HepG2 (cell line): ENCODE measurements around the gene RSL1D1. TPM values are rescaled to one million over a fixed set of nuclear protein-coding genes. Genes with fewer than 3 reads are reported as not detected.
A peak's percentile ranks its signal among the peaks of the same experiment; 100 is the strongest.

Experiments used
- ATAC-seq: fragments of 200-7000 bp; cut with Tn5 transposase; 3 replicates; pipeline ENCODE4 v1.9.1; 2020; ENCODE audit warnings: mild to moderate bottlenecking, moderate library complexity
- BruUV-seq: library from RNA; stranded (reverse); fragments of 400-500 nt; replicated peaks from 2 replicates; lab custom pipeline; 2021; lab: Mats Ljungman, UMichigan
- CTCF ChIA-PET: fragments of 300-600 bp; formaldehyde crosslinking; extraction: SDS; loops from one replicate; lab custom pipeline; 2021; ENCODE audit warnings: low total read pairs, inconsistent platforms, low intra/inter-chr PET ratio; lab: Yijun Ruan, JAX
- POLR2A ChIA-PET: fragments of 350-600 bp; sonication (Branson Sonifier 250); formaldehyde crosslinking; loops from one replicate; lab custom pipeline; 2020; ENCODE audit warnings: antibody characterized with exemption, inconsistent platforms; lab: Yijun Ruan, JAX
- DNase-seq: peaks from one replicate; pipeline ENCODE4 v3.0.0-alpha.2; 2015; ENCODE audit warnings: low spot score
- FAIRE-seq: peaks from 3 replicates; lab custom pipeline; 2011; peaks lifted over from hg19 to GRCh38; lab: Jason Lieb, UNC
- H2AFZ ChIP-seq: one replicate; pipeline ENCODE4 v1.6.1; 2011; ENCODE audit warnings: low read length, inconsistent platforms
- H3K27ac ChIP-seq: fragments of 300-600 bp; 3 replicates; pipeline ENCODE4 v1.8.0; 2011; ENCODE audit warnings: mixed run types, mild to moderate bottlenecking, mixed read lengths, low read length, inconsistent platforms; ENCODE audit not compliant: insufficient read depth; ENCODE audit errors: extremely low read length
- H3K27me3 ChIP-seq, 2 experiments: fragments of 200-600 bp in 1 of 2; 2 replicates in 1 of 2; 3 replicates in 1 of 2; pipeline versions ENCODE4 v1.6.0 to v1.8.0; 2011; ENCODE audit warnings: low read length in 2 of 2, mild to moderate bottlenecking in 2 of 2, moderate library complexity in 2 of 2, inconsistent platforms in 1 of 2; ENCODE audit not compliant: insufficient read depth in 2 of 2, control insufficient read depth in 1 of 2
- H3K36me3 ChIP-seq, 2 experiments: fragments of 200-600 bp in 1 of 2; replicated peaks in 1 of 2; 2 replicates in 1 of 2; 3 replicates in 1 of 2; pipeline versions ENCODE4 v1.5.1 to v1.8.0; 2011; ENCODE audit warnings: low read length in 2 of 2, inconsistent platforms in 1 of 2; ENCODE audit not compliant: insufficient read depth in 2 of 2, control insufficient read depth in 1 of 2
- H3K4me1 ChIP-seq: 2 replicates; pipeline ENCODE4 v1.5.1; 2012; ENCODE audit warnings: low read length, inconsistent platforms; ENCODE audit not compliant: insufficient read depth
- H3K4me2 ChIP-seq: 2 replicates; pipeline ENCODE4 v1.6.0; 2011; ENCODE audit warnings: low read depth, low read length, inconsistent platforms
- H3K4me3 ChIP-seq, 3 experiments: fragments of 200-600 bp in 1 of 3; sonication (generic), shearing (Covaris generic) in 1 of 3; replicated peaks in 1 of 3; 2 replicates each; pipeline ENCODE4 v1.5.1; 2011 to 2016; ENCODE audit warnings: low read length in 3 of 3, inconsistent platforms in 2 of 3, low read depth in 2 of 3, mild to moderate bottlenecking in 2 of 3, control low read depth in 1 of 3, mixed read lengths in 1 of 3; ENCODE audit not compliant: insufficient read depth in 1 of 3
- H3K79me2 ChIP-seq: one replicate; pipeline ENCODE4 v1.6.1; 2011; ENCODE audit warnings: low read length, inconsistent platforms; ENCODE audit not compliant: insufficient read depth
- H3K9ac ChIP-seq: 2 replicates; pipeline ENCODE4 v1.6.0; 2011; ENCODE audit warnings: mild to moderate bottlenecking, low read depth, low read length, inconsistent platforms; ENCODE audit not compliant: insufficient read depth
- H3K9me3 ChIP-seq: 2 replicates; pipeline ENCODE4 v1.5.1; 2012; ENCODE audit warnings: mild to moderate bottlenecking, low read length
- H4K20me1 ChIP-seq: 2 replicates; pipeline ENCODE4 v1.6.0; 2011; ENCODE audit warnings: inconsistent platforms, mild to moderate bottlenecking, low read length, moderate library complexity; ENCODE audit not compliant: insufficient read depth
- HOXD1 ChIP-seq: sonication (generic); formaldehyde crosslinking; IDR thresholded peaks from 2 replicates; pipeline ENCODE4 v1.5.0; 2020; ENCODE audit warnings: missing genetic modification reagents
- IKZF5 ChIP-seq: IDR thresholded peaks from 2 replicates; pipeline ENCODE4 v1.6.1; 2018; ENCODE audit warnings: missing genetic modification reagents, mild to moderate bottlenecking, missing compliant biosample characterization
- NAIF1 ChIP-seq: sonication (generic); formaldehyde crosslinking; IDR thresholded peaks from 2 replicates; pipeline ENCODE4 v1.5.0; 2020; ENCODE audit warnings: mild to moderate bottlenecking, missing genetic modification reagents, borderline replicate concordance
- RBM22 ChIP-seq: fragments of 200-400 bp; formaldehyde crosslinking; optimal IDR thresholded peaks from 2 replicates; pipeline ENCODE3; 2017; ENCODE audit warnings: mild to moderate bottlenecking, low read length, moderate library complexity
- SIX4 ChIP-seq: sonication (generic); formaldehyde crosslinking; IDR thresholded peaks from 2 replicates; pipeline ENCODE4 v1.4.0; 2020; ENCODE audit warnings: missing genetic modification reagents
- SMARCC2 ChIP-seq: fragments of 450-650 bp; IDR thresholded peaks from 2 replicates; pipeline ENCODE4 v1.6.1; 2017; ENCODE audit warnings: antibody characterized with exemption, mild to moderate bottlenecking
- ZFP82 ChIP-seq: sonication (generic); formaldehyde crosslinking; IDR thresholded peaks from 2 replicates; pipeline ENCODE4 v1.5.1; 2020; ENCODE audit warnings: mild to moderate bottlenecking, missing genetic modification reagents, borderline replicate concordance
- ZNF335 ChIP-seq: sonication (generic); formaldehyde crosslinking; IDR thresholded peaks from 2 replicates; pipeline ENCODE4 v1.4.0; 2020; ENCODE audit warnings: missing genetic modification reagents
- ZNF432 ChIP-seq: sonication (generic); formaldehyde crosslinking; IDR thresholded peaks from 2 replicates; pipeline ENCODE4 v1.5.0; 2020; ENCODE audit warnings: missing genetic modification reagents, mild to moderate bottlenecking, borderline replicate concordance
- WGBS: methylation state at CpG from one replicate; pipeline ENCODE4 v1.1.6; 2017; ENCODE audit warnings: low lambda C conversion rate; 5-methylcytosine and 5-hydroxymethylcytosine counted together
- in situ Hi-C: cut with HindIII; loops from 2 replicates; pipeline ENCODE4 v1.10.0; 2017; ENCODE audit warnings: low pct_unique_long_range_greater_than_20kb; ENCODE audit not compliant: extremely low pct_ligation_motif_present
- intact Hi-C: fragments of 100-400 bp; cut with micrococcal nuclease; formaldehyde crosslinking; loops from one replicate; pipeline ENCODE4 v1.10.0; 2022; ENCODE audit not compliant: unreplicated experiment
- polyA plus RNA-seq, 8 experiments: library from polyadenylated mRNA; depleted of rRNA in 3 of 8; stranded (reverse) in 7 of 8; unstranded in 1 of 8; fragments of >200 nt; fragmentation: Illumina TruSeq in 4 of 8; extraction: Trizol in 4 of 8; gene quantifications; 2 replicates each; pipeline versions ENCODE4 v1.2.1 to v1.2.3, GENCODE V29; 2011 to 2016; ENCODE audit warnings: low read depth in 4 of 8, missing spikeins in 1 of 8, mixed read lengths in 1 of 8; ENCODE audit not compliant: insufficient read depth in 1 of 8
- total RNA-seq, 5 experiments: library from RNA; depleted of rRNA; stranded (reverse); fragments of >200 nt; fragmentation: Illumina TruSeq; extraction: Trizol; gene quantifications; 2 replicates each; pipeline ENCODE4 v1.2.3, GENCODE V29; 2016; ENCODE audit warnings: low read depth in 1 of 5
- TF ChIP-seq, protein P1 (sequence below): sonication (generic); IDR thresholded peaks from 2 replicates; pipeline ENCODE4 v1.6.1; 2016; ENCODE audit warnings: low read depth, borderline replicate concordance
- TF ChIP-seq, protein P2 (sequence below): sonication (generic); formaldehyde crosslinking; IDR thresholded peaks from 2 replicates; pipeline ENCODE4 v1.4.0; 2020; ENCODE audit warnings: mild to moderate bottlenecking, missing genetic modification reagents

RSL1D1 gene
- total and polyA plus RNA-seq, 2 of the 13 experiments (the other 11 are each of a cell fraction or from before 2014, with no cell fraction given), result 187 to 343 TPM

DNA sequence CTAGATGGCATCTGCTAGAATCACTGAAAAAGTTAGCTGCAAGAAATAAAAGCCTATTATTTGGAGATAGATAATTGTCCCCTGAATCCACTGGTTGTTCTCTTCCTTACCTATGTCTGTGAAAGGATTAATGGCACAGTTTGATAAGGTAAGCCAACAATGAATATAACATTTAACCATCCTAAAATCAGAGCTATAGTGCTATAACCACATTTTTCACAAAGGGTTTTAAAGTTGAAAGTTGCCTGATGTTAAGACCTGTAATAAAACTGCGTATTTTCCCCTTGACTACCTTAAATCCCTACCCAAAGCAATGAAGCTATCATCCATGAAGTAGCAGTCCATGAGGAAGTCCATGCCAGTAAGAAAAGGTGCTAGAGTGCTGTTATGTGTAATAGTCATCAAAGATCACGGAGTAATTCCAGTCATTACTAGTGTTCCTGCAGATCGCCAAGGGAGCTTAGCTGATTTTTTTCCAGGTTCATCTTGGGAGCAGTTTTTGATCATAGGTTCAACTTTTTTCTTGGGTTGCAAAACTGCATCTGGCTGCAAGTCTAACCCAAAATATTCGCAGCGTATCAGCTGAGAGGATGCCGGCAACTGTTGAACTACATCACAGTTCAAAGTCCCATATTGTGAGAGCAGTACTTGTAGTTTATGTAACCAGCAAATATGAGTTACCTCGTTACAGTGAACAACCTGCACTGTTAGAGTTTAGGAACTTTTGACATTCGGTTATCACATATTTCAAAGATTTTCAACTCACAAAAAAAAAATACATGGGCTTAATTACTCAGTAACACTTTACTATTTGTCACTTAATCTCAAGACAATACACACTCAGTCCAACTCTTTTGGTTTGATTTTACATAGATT, 18.2 kb upstream of the RSL1D1 start (continued):
- peak; percentile 64; the same call in 1 of the 2 replicates for TF ChIP-seq SIX4 (CRISPR knock-in tag)
- TF ChIP-seq, protein P1, sequence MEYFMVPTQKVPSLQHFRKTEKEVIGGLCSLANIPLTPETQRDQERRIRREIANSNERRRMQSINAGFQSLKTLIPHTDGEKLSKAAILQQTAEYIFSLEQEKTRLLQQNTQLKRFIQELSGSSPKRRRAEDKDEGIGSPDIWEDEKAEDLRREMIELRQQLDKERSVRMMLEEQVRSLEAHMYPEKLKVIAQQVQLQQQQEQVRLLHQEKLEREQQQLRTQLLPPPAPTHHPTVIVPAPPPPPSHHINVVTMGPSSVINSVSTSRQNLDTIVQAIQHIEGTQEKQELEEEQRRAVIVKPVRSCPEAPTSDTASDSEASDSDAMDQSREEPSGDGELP, result peak; percentile 99
- TF ChIP-seq IKZF5 (CRISPR knock-in tag), result peak; percentile 79; the same call in 1 of the 2 replicates

DNA sequence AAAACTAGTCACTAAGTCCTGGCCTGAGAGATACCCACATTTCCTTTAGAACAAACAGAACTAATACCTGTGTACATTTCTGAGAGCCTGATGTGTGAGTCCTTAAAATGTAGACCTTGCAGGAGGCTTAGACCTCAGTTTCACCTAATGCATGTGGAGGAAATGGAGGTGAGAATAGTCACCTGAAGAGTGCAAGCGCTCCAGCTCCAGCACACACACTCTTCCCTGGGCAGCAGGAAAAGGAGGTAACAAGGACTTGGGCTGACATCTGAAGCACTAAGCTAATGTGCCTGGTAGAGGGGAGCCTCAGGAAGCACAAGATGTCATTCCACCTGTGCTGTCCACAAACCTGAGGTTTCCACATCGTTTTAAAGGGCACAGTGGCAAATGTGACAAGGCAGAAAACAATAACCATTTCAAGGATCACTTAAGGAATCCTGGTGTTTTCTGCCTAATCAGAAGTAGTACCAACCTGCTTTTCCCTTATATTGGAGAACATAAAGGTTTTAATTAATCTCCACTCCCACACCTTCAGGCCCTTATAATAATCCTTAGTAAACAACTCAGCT, 17.2 kb upstream of the RSL1D1 start:
- no TSS peak for BruUV-seq
- CTCF ChIA-PET, result interaction anchor here (0.6 kb wide), 1 partner anchor 44 kb away, joined by 3 read pairs; no protein-coding TSS in a partner anchor
- POLR2A ChIA-PET, result interaction anchor here (1.8 kb wide), 3 partner anchors 17 to 70 kb away, joined by 6 to 11 read pairs (median 7); partner anchors contain the start of gene RSL1D1
- peaks cover 31% of the 10 kb centered on the region for H4K20me1 ChIP-seq
- FAIRE-seq, result no peak
- intact Hi-C loops, result no loop called here
- 82% methylated on average over 2 of the region's 2 CpGs for WGBS
- peaks cover 10 to 30% of the 10 kb centered on the region in 2 experiments for H3K36me3 ChIP-seq
- peaks cover 66% of the 10 kb centered on the region for H3K4me1 ChIP-seq
- in situ Hi-C loops, result no loop called here
- no peaks in the 10 kb centered on the region for H3K27me3 ChIP-seq
- DNase-seq, result no peak
- no peak overlapping the region for H3K9ac ChIP-seq
- ATAC-seq, result no peak
- no peak overlapping the region for H3K4me3 ChIP-seq
- H3K9me3 ChIP-seq, result no peaks in the 10 kb centered on the region
- H2AFZ ChIP-seq, result no peak overlapping the region
- H3K27ac ChIP-seq, result peak overlapping the region; percentile 2
- H3K79me2 ChIP-seq, result peaks cover 31% of the 10 kb centered on the region
- H3K4me2 ChIP-seq, result no peak overlapping the region
- TF ChIP-seq ZNF432 (CRISPR knock-in tag) (no peak), NAIF1 (no peak), SMARCC2 (no peak), ZNF335 (no peak), RBM22 (peak; percentile 99), ZFP82 (CRISPR knock-in tag) (no peak), HOXD1 (CRISPR knock-in tag) (no peak)
- TF ChIP-seq, protein P2, sequence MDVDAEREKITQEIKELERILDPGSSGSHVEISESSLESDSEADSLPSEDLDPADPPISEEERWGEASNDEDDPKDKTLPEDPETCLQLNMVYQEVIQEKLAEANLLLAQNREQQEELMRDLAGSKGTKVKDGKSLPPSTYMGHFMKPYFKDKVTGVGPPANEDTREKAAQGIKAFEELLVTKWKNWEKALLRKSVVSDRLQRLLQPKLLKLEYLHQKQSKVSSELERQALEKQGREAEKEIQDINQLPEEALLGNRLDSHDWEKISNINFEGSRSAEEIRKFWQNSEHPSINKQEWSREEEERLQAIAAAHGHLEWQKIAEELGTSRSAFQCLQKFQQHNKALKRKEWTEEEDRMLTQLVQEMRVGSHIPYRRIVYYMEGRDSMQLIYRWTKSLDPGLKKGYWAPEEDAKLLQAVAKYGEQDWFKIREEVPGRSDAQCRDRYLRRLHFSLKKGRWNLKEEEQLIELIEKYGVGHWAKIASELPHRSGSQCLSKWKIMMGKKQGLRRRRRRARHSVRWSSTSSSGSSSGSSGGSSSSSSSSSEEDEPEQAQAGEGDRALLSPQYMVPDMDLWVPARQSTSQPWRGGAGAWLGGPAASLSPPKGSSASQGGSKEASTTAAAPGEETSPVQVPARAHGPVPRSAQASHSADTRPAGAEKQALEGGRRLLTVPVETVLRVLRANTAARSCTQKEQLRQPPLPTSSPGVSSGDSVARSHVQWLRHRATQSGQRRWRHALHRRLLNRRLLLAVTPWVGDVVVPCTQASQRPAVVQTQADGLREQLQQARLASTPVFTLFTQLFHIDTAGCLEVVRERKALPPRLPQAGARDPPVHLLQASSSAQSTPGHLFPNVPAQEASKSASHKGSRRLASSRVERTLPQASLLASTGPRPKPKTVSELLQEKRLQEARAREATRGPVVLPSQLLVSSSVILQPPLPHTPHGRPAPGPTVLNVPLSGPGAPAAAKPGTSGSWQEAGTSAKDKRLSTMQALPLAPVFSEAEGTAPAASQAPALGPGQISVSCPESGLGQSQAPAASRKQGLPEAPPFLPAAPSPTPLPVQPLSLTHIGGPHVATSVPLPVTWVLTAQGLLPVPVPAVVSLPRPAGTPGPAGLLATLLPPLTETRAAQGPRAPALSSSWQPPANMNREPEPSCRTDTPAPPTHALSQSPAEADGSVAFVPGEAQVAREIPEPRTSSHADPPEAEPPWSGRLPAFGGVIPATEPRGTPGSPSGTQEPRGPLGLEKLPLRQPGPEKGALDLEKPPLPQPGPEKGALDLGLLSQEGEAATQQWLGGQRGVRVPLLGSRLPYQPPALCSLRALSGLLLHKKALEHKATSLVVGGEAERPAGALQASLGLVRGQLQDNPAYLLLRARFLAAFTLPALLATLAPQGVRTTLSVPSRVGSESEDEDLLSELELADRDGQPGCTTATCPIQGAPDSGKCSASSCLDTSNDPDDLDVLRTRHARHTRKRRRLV (CRISPR knock-in tag), result no peak
